Glomerular visceral epithelial cell (primary cell): Measurements from ENCODE around the gene SERPINB4.
A peak's percentile ranks its signal among the peaks of the same experiment; 100 is the strongest.
"Not testable (repeated sequence)": the region's sequence is repeated elsewhere in the genome, so short reads cannot be mapped to it uniquely, and the experiment has no call there.

ENCODE experiments used
- DNase-seq: peaks from one replicate; pipeline ENCODE4 v3.0.0-alpha.2; 2016; ENCODE audit errors: extremely low spot score

The SERPINB4 gene

GRCh38 chr18:63644142-63644541 is at the start of gene SERPINB4:
Gene SERPINB4, minus strand, starts transcription at chr18:63644256. Its CDS starts 679 bp downstream, at chr18:63643577.
- DNase-seq = not testable (repeated sequence)

- DNase-seq = no peak
Measured at GRCh38 chr18:63689064-63689463, 45.0 kb upstream of the SERPINB4 start.

- DNase-seq = no peak
Measured at GRCh38 chr18:63686871-63687270, 42.8 kb upstream of the SERPINB4 start.

- DNase-seq = no peak
Measured at GRCh38 chr18:63684718-63685117, 40.7 kb upstream of the SERPINB4 start.

- no peak for DNase-seq
Measured at GRCh38 chr18:63683890-63684289, 39.8 kb upstream of the SERPINB4 start.

GRCh38 chr18:63683152-63683551 is 39.1 kb upstream of the SERPINB4 start:
- peak; percentile 42 for DNase-seq

GRCh38 chr18:63681449-63682340 is 37.6 kb upstream of the SERPINB4 start:
- DNase-seq = no peak

GRCh38 chr18:63679820-63680606 is 36.0 kb upstream of the SERPINB4 start:
- no peak for DNase-seq

- DNase-seq = no peak
Measured at GRCh38 chr18:63677500-63678225, 33.6 kb upstream of the SERPINB4 start.

GRCh38 chr18:63676526-63677323 is 32.7 kb upstream of the SERPINB4 start:
- DNase-seq = no peak

- DNase-seq = no peak
Measured at GRCh38 chr18:63664571-63664970, 20.5 kb upstream of the SERPINB4 start.

- DNase-seq = not testable (repeated sequence)
Measured at GRCh38 chr18:63661750-63662149, 17.7 kb upstream of the SERPINB4 start, which contains the start of gene SERPINB3. Gene SERPINB3, minus strand, starts transcription at chr18:63661893. Its CDS starts 677 bp downstream, at chr18:63661216.

GRCh38 chr18:63658920-63659319 is 14.9 kb upstream of the SERPINB4 start:
- DNase-seq = not testable (repeated sequence)

GRCh38 chr18:63650271-63650670 is 6.2 kb upstream of the SERPINB4 start:
- not testable (repeated sequence) for DNase-seq

- DNase-seq = peak; percentile 1
Measured at GRCh38 chr18:63648241-63648640, 4.2 kb upstream of the SERPINB4 start.

GRCh38 chr18:63646936-63647335 is 2.9 kb upstream of the SERPINB4 start:
- no peak for DNase-seq

- not testable (repeated sequence) for DNase-seq
Measured at GRCh38 chr18:63644694-63645093, 638 bp upstream of the SERPINB4 start.

GRCh38 chr18:63642668-63643356 is 1.2 kb downstream of the SERPINB4 start:
- not testable (repeated sequence) for DNase-seq

GRCh38 chr18:63641157-63641680 is 2.8 kb downstream of the SERPINB4 start:
- not testable (repeated sequence) for DNase-seq

- DNase-seq = no peak
Measured at GRCh38 chr18:63637703-63638102, 6.4 kb downstream of the SERPINB4 start.
